GM18498 (cell line): ENCODE data around the gene MRPL12.
"Not testable (repeated sequence)": the region's sequence is repeated elsewhere in the genome, so short reads cannot be mapped to it uniquely, and the experiment has no call there.

ENCODE experiments used
- ATAC-seq: cut with Tn5 transposase; IDR thresholded peaks from one replicate; pipeline ENCODE4 v1.9.1; 2021; ENCODE audit warnings: mild to moderate bottlenecking, moderate library complexity; ENCODE audit not compliant: unreplicated experiment

Gene MRPL12

DNA sequence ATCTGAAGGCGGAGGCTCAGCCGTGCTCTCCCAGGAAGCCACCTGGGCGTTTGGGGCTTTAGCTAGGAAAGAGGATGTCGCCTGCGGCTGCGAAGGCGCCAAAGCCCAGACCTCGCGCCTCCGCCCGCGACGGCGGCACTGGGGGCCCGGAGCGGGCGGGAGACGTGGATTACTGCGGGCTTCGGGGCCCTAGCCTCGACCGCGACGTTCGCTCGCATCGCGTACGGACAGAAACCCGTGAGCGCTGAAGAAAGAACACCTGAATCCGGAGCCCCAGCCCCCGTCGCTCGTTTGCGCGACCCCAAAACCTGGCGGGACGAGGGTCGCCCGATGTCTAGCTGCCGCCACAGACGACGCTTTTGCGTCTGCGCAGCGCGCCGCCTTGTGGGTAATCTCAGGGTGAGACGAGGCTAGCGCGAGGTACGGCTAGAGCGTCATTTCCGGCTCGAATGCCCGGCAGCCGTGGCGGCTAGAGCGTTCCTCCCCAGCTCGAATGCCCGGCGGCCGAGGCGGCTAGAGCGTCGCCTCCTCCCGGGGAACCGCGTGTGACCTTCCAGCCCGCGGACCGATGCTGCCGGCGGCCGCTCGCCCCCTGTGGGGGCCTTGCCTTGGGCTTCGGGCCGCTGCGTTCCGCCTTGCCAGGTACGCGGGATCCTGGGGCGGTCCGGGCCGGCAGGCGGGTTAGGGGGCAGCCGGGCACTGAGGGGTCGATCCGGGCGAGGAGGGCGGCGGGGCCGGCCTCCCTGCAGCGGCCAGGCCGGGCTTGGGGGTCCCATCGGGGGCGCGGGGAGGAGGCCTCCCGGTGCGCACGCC lies at the start of gene MRPL12:
Gene MRPL12 (plus strand): TSS at position 434 of the 813 bp plus-strand sequence. CDS start 135 bp downstream, at position 569.
- peak; percentile 83 for ATAC-seq

DNA sequence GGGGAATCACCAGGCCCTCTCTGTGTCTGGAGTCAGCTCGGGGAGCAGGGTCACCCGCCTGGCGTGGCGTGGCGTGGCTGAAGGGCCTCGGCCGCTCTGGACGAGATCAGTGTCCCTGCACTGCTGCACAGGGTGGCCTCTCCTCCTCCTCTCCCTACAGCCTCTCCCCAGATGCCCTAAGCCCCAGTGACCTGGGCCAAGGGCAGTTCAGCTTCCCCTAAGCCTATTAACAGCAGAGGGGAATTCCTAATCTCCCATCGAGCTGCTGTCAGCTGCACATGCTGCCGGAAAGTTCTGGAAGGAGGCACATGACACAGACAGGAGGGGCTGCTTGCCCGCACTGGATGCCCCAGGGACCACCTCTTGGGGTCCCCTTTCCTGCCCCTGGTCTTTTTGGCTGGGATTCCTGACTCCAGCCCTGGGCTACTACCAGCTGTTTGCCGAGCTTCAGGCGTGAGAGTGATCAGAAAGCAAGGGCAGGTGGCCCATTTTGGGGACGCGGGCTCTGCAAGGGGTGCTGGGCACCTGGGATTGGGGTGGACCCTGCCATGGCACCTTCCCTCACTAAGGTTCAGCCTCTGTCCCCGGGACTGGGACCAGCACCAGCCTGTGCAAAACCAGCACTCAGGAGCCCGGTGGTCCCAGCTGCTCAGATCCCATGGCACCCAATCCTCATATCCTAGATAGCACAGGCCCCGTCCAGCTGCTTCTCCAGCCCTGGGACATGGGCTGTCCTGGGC lies 47.6 kb upstream of the MRPL12 start:
- no peak for ATAC-seq

DNA sequence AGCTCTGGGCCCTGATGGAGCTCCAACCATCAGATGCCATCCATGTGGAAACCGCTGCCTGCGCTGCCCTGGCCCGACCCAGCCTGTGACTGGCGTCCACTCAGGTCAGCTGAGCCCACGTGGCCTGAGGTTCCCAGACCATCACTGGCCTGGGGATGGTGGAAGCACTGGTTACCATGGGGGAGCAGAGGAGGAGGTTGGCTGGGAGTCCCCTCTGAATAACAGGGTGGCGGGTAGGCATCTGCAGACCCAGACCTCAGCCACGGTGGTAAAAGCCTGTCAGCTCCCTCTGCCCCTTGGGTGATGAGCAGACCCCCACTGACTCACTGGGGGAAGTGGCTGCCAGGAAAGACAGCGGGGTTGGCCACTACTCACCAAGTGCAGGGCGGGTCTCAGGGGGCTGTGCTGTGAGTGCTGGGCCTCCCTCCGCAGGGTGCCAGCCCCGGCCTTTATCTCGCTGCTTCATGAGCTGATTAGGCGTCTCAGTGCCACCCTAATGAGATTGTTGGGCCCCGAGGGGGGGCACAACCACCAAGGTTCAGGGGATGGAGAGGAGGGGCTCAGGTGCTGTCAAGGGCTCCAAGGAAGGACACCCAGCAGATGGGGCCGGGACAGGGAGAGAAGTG lies 46.9 kb upstream of the MRPL12 start, which contains the start of gene PDE6G:
Gene PDE6G (minus strand): TSS at position 425 of the 626 bp plus-strand sequence. CDS start 3,237 bp downstream, outside the sequence.
- ATAC-seq, result no peak

DNA sequence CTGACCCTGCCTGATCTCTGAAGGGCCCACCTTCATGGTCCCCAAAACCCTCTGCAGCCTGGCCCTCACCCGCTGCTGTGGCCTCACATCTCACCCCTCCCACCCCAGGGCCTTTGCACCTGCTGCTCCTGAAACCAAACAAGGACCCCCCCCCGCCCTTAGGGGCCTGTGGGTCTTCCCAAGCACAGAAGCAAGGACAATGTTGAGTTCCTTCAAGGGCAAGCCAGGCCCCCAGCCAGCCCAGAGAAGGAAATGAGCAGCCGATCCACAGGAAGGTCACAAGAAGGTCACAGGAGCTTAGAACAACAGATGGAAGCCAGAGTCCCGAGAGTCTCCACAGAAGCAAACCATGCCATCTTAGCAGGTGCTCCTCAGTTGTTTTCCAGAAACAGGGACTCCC lies 46.3 kb upstream of the MRPL12 start:
- no peak for ATAC-seq

DNA sequence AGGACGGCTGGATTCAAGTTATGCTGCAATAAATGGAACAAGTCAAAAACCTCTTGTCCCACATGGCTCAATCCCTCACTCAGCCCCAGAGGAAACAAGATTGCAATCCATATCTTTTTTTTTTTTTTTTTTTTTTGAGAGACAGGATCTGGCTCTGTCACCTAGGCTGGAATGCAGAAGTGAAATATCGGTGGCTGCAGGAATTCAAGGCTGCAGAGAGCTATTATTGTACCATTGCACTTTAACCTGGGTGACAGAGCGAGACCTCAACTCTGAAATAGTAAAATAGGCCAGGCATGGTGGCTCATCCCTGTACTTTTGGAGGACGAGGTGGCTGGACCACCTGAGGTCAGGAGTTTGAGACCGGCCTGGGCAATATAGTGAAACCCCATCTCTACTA lies 44.1 kb upstream of the MRPL12 start:
- ATAC-seq, result no peak

DNA sequence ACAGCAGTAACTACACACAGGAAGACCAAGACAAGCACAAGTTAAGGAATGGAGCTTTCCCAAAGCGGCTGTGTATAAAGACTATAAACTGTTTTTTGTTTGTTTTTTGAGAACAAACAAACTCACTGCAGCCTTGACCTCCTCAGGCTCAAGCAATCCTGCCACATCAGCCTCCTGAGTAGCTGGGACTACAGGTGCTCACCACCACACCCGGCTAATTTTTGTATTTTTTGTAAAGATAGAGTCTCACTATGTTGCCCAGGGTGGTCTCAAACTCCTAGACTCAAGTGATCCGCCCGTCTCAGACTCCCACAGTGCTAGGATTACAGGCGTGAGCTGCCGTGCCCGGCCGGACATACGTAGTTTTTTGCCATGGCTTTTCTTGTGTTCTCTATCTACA lies 42.7 kb upstream of the MRPL12 start:
- no peak for ATAC-seq

DNA sequence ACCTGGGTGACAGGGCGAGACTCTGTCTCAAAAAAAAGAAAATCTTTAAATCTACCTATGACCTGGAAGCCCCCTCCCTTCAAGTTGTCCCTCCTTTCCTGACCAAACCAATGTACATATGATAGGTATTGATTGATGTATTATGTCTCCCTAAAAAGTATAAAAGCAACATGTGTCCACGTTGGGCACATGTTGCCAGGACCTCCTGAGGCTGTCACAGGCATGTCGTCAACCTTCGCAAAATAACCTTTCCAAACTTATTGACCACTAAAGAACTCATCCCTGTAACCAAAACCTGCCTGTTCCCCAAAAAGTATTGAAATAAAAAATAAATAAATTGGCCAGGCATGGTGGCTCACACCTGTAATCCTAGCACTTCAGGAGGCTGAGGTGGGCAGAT lies 41.2 kb upstream of the MRPL12 start:
- no peak for ATAC-seq

DNA sequence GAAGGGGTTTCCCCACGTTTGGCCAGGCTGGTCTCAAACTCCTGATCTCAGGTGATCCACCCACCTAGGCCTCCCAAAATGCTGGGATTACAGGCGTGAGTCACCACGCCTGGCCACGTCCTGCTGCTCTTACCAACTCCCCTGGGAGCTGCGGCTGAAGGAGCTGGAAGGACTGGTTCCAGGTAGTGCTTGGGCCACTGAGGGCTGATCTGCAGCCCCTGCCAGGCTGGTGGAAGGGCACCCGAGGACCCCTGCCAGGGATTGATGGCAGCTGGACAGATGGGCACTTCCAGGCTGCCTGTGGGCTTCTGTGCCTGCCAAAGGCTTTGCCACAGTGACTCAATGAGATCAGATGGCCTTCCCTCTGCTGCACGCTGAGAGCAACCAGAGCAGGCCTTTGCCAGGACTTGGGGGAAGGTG lies 39.1 kb upstream of the MRPL12 start:
- no peak for ATAC-seq

DNA sequence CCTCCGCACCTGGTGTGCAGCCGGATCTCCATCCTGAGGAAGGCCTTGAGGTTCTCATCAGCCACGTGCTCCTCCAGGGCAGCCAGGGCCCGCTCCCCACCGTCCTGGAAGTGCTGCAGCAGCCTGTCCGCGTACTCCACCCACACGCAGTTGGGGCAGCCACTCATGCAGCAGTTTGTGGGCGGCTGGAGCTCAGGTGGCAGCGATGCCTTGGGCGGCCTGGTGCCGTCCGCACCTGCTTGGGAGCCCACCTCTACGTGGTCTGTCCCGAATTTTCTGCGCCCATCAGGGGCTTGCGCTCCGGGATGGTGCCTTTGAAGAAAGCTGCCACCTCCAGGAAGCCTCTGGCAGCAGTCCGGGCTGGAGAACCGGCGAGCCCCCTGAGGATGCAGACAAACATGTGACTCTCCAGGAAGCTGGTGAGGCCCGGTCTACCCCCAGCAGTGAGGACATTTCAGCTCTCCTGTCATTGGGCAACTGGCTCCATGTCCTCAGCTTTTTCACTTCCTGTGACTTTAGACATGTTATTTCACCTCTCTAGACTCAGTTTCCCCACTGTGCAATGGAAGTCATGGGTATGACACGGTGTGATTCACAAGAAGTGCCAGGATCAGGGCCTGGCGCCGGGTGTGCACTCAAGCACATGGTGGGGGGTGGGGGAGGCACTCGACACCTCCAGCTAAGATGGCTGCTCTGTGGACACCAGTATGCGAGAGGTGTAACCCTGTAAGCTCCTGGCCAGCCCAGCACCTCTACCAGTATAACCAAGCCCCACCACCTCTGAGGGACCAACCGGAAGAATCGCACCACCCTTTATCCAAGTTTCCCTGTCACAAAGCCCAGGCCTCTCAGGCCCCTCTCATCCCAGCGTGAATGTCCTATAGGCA lies 37.7 kb upstream of the MRPL12 start:
- peak; percentile 18 for ATAC-seq

DNA sequence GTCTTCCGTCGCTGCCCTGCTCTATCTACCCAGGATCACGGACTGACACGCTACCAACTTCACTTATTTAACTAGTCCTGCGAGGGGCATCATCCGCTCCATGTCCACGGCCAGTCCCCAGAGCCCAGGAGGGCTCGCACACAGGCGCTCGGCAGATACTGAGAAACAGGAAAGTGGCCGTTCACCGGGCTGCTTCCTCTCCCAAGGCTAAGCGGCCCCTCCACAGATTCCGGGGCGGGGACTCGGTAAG lies 37.1 kb upstream of the MRPL12 start:
- no peak for ATAC-seq

DNA sequence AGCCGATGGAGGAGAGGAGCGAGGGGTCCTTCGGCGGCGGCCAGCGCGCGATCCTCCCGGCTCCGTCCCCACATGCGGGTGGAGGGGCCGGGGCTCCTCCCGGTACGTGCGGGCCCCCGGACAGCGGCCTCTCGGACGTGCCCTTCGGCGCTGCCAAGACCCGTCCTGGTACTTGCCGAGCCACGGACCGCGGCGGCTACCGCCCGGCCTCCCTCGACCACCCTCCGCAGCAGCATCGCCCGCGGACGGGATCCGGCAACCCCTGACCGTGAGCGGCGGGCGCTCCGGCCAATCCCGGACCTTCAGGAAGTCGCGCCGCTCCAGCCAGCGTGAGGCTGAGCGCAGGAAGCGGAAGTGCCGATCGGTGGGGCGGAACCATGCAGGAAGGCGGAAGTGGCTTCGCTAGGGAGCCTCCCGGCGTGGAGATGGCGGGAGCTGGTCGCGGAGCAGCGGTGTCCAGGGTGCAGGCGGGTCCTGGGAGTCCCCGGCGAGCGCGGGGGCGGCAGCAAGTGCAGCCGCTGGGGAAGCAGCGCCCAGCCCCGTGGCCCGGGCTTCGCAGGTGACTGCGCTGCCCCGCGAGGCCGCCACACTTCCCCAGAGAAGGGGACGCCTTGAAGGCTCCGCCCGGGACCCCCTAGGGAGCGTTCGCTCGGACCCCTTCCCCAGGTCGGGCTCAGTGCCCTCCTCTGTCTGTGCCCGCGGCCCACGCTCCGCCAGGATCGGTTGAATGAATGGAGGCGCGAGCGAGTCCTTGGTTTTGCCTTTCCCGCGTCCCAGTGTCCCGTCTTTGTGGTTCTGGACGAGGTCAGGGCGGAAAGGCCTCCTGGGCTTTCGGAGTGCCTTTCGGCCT lies 36.6 kb upstream of the MRPL12 start, which contains the start of the genes CCDC137 and OXLD1:
Gene CCDC137 (plus strand): TSS at position 396 of the 850 bp plus-strand sequence. CDS start 30 bp downstream, at position 426.
Gene OXLD1 (minus strand): TSS at position 264 of the 850 bp plus-strand sequence. CDS start 28 bp downstream, at position 236.
- ATAC-seq, result peak; percentile 94

DNA sequence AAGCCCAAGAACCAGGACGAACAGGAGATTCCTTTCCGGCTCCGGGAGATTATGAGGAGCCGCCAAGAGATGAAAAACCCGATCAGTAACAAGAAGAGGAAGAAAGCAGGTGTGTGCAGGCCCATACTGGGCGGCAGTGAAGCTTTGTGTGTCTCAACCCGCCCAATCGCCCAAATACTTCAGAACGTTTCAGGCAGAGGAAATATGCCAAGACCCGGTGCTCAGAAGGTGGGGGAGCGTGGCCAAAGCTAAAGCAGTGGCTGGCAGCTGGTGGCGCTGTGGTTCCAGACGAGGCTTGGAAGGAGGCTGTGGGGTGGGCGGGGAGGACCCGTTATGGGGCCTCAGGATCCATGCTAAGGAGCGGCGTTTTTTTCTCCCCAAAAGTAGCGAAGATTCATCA lies 35.4 kb upstream of the MRPL12 start:
- ATAC-seq, result no peak

DNA sequence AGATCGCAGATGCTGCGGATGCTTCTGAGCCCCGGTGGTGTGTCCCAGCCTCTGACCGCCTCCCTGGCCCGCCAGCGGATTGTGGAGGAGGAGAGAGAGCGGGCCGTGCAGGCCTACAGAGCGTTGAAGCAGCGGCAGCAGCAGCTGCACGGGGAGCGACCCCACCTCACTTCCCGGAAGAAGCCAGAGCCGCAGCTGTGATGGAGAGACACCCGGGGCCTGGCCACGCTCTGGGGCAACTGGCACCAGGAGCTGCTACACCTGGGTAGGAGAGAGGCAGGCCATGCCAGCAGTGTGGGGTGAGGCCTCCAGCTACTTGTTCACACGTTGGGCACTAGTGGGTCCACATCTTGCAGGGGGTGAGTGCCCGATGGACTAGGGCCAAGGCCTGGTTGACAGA lies 30.7 kb upstream of the MRPL12 start:
- ATAC-seq, result no peak

DNA sequence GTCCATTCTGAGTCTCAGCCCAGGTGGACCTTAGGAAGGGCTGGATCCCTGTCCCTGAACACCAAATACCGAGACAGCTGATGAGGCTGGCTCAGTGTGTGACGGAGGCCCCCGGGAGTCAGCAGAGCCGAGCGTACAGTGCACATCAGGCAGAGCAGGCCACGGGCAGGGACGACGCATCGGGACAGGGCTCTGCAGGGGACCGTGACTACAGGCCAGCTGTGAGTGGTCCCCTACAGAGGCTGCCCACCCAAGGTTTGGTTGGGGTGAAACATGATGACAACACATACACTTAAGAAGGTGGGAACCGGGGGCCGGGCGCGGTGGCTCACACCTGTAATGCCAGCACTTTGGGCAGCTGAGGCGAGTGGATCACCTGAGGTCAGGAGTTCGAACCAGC lies 30.2 kb upstream of the MRPL12 start:
- ATAC-seq, result no peak

DNA sequence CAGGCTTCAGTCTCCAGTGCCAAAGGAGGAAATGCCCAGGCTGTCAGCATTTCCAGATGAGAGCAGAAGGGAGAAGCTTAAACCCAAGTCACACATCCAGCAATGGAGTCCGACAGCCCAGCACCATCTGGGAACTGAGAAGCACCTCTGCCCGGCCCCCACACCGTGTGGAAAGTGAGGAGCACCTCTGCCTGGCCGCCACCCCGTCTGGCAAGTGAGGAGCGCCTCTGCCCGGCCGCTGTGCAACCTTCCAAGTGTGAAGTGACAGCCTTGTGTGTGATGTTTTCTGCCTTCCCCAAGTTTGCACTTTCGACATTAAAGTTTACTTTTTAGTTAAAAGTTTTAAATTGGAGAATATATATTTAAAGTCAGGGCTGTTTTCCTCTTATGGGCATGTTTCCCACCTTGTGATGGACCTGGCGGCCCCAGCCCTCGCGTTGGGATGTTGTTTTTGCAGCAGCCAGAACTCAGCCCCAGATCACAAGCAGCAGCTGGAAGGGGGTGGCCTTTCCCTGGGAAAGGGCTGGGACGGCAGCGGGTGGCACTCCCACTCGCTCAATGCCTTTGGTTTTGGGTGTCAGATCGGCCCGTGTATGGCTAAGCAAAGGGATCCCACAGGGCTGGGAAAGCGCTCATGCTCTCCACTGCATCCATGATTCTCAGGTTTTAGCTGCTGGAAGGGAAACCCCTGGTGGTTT lies 29.5 kb upstream of the MRPL12 start:
- ATAC-seq, result no peak

DNA sequence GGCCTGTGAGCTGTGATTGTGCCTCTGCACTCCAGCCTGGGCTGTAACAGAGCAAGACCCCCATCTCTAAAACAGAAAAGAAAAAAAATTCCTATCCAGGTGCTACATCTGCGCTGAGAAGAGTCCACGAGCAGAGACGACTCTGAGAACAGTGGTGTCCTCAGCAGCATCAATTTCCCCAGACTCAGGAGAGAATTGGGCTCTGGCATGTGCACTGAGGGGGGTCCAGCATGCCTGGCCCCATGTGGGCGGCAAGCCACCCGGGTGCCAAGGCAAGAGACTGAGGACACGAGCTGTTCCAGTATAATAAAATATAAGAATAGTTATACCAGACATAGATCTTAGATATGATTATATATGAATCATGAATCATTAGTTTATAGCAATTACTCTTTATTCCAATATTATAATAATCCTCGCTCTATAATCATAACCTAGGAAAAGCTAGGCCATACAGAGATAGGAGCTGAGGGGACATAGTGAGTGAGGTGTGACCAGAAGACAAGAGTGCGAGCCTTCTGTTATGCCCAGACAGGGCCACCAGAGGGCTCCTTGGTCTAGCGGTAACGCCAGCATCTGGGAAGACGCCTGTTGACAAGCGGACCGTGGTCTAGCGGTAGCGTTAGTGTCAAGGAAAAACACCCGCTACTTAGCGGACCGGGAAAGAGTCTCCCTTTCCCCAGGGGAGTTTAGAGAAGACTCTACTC lies 27.5 kb upstream of the MRPL12 start:
- ATAC-seq, result not testable (repeated sequence)

DNA sequence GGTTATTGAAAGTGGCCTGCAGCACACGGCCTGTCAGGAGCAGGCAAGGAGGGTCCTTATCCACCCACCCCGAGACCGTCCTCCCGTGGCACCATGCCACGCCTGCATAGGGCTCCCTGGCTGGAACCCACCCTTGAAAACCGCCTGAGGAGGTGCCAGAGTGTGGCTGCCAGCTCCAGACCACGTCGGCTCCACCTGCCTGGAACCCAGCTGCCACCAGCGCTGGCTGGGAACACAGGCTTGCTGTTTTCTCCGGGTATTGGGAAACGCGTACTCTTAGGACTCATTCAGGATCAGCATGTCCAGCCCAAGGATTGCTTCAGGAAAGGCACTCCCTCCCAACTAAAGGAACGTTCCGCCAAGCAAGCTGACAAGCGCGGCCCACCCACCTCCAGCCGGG lies 26.3 kb upstream of the MRPL12 start:
- no peak for ATAC-seq

DNA sequence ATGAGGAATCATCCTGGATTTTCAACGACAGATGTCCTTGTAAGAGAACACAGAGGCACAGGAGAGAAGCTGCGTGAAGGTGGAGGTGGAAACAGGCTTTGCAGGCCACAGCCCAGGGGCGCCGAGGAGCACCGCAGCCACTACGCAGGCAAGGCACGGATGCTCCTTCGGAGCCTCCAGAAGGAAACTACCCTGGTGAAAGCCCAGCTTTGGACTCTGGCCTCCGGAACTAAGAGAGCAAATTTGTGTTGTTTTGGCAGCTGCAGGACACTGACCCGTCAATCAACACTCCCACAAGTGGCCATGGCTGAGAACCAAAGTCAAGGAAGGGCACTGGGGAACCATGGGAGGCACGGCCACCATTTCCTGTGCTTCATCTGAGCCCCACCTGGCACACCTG lies 23.0 kb upstream of the MRPL12 start:
- no peak for ATAC-seq

DNA sequence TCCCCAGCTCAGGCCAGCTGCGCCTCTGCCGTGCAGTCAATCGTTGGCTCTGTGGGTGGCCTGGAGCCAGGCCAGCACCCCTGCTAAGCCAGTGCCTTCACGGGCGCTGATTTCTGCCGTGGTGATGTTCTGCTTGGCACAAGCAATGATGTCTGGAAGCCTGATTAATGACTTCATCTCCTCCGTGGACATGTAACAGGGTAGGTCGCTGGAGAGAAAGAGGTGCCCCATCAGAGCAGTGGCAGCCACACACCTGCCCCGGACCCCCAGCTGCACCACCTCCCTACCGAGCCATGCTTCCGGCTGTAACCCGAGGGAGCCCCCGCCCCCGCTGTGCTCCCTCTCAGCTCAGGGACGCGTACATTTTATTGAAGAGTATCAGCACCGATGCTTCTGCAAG lies 21.5 kb upstream of the MRPL12 start:
- no peak for ATAC-seq
